Spleen (tissue), 11 donors: ENCODE data around the gene IL1R2. TPM values are rescaled to one million over a fixed set of nuclear protein-coding genes. Genes with fewer than 3 reads are reported as not detected.

Experiments used
- DNase-seq: peaks from one replicate; pipeline ENCODE4 v3.0.0-alpha.2; 2020
- H3K27ac ChIP-seq, 8 donors: fragments of 200-600 bp; sonication (generic) in 7 of 8; 1 replicate in 4 of 8; 2 replicates in 4 of 8; pipeline versions ENCODE4 v1.5.0 to v1.8.0; 2016 to 2021; ENCODE audit warnings: inconsistent platforms in 4 of 8, mild to moderate bottlenecking in 4 of 8, moderate library complexity in 1 of 8
- H3K27me3 ChIP-seq, 7 donors: fragments of 200-600 bp; sonication (generic) in 6 of 7; replicated peaks in 1 of 7; 1 replicate in 4 of 7; 2 replicates in 3 of 7; pipeline versions ENCODE4 v1.5.0 to v1.8.0; 2016 to 2021; ENCODE audit warnings: inconsistent platforms in 3 of 7, mild to moderate bottlenecking in 1 of 7
- H3K36me3 ChIP-seq, 6 donors: fragments of 200-600 bp; sonication (generic) in 5 of 6; 1 replicate in 4 of 6; 2 replicates in 2 of 6; pipeline versions ENCODE4 v1.5.0 to v1.8.0; 2016 to 2021; ENCODE audit warnings: inconsistent platforms in 2 of 6
- H3K4me1 ChIP-seq, 6 donors: fragments of 200-600 bp; sonication (generic) in 5 of 6; 1 replicate in 3 of 6; 2 replicates in 3 of 6; pipeline versions ENCODE4 v1.5.0 to v1.8.0; 2016 to 2021; ENCODE audit warnings: inconsistent platforms in 3 of 6
- H3K4me3 ChIP-seq, 8 donors: fragments of 200-600 bp; sonication (generic) in 7 of 8; 1 replicate in 4 of 8; 2 replicates in 4 of 8; pipeline versions ENCODE4 v1.5.0 to v1.8.0; 2016 to 2021; ENCODE audit warnings: inconsistent platforms in 4 of 8, mild to moderate bottlenecking in 4 of 8, moderate library complexity in 2 of 8
- H3K9me3 ChIP-seq, 8 donors: fragments of 200-600 bp; sonication (generic) in 7 of 8; 1 replicate in 4 of 8; 2 replicates in 4 of 8; pipeline versions ENCODE4 v1.5.0 to v1.8.0; 2016 to 2021; ENCODE audit warnings: inconsistent platforms in 4 of 8
- CTCF ChIP-seq, 11 experiments: fragments of 200-600 bp in 7 of 11; fragments of 450-650 bp in 4 of 11; sonication (generic) in 4 of 11; IDR thresholded peaks in 8 of 11; conservative IDR thresholded peaks in 3 of 11; 1 replicate in 7 of 11; 2 replicates in 4 of 11; pipeline versions ENCODE4 v1.4.0 to v1.8.0; 2016 to 2021; ENCODE audit warnings: antibody characterized with exemption in 11 of 11, inconsistent platforms in 4 of 11, mild to moderate bottlenecking in 1 of 11
- POLR2A ChIP-seq, 3 donors: fragments of 450-650 bp; IDR thresholded peaks; one replicate each; pipeline ENCODE4 v1.5.1; 2017; ENCODE audit warnings: antibody characterized with exemption in 3 of 3, mild to moderate bottlenecking in 1 of 3
- POLR2AphosphoS5 ChIP-seq, 3 donors: sonication (generic); formaldehyde crosslinking; IDR thresholded peaks; one replicate each; pipeline ENCODE4 v1.5.1; 2017; ENCODE audit warnings: antibody characterized with exemption in 3 of 3
- WGBS, 5 donors: extraction: QIAGEN DNeasy Blood & Tissue Kit in 3 of 5; methylation state at CpG; one replicate each; pipeline versions ENCODE4 v1.1.5 to v1.1.7; 2013 to 2018; 5-methylcytosine and 5-hydroxymethylcytosine counted together
- intact Hi-C: fragments of 100-400 bp; cut with DNase I; formaldehyde crosslinking; loops from one replicate; pipeline ENCODE4 v1.15.0; 2023; ENCODE audit warnings: low total_unique reads
- polyA plus RNA-seq, 3 donors: library from polyadenylated mRNA; stranded (reverse); fragments of 200-250 nt; gene quantifications; one replicate each; pipeline ENCODE4 v1.2.1, GENCODE V29; 2013
- total RNA-seq, 7 donors: library from RNA; depleted of rRNA in 3 of 7; stranded (reverse); fragments of >200 nt in 3 of 7; fragmentation: NEBNext Ultra II Directional in 4 of 7; extraction: Animal tissue kit (Norgen Biotek cat#: 25700) in 4 of 7; gene quantifications; one replicate each; pipeline versions ENCODE4 v1.1.0 to v1.2.1, GENCODE V29; 2016 to 2021
- donor health status: healthy with polysubstance abuse.
- donor health status: DM: no; HTN: no; CAD: no; lungs with moderate emphysema.
- donor health status: DM: no; HTN: no; CAD: no.
- donor health status: Bipolar disorder and iron deficiency.
- donor health status: healthy.
- donor health status: DM: no; HTN: no; CAD: no.
- donor health status: DM: yes; HTN: yes; CAD: no.

Gene IL1R2
- total and polyA plus RNA-seq, 10 donors, result 20.1 to 607 (median 116) TPM

- TF ChIP-seq POLR2A (IDR thresholded peaks at IDR 0.05), result no peak
- peaks cover 0 to 16% (median 0%) of the 10 kb centered on the region in 8 donors for H3K9me3 ChIP-seq
- intact Hi-C loops, result no loop called here
- no peaks in the 10 kb centered on the region for H3K36me3 ChIP-seq
- peaks cover 0 to 26% (median 3%) of the 10 kb centered on the region in 6 donors for H3K4me1 ChIP-seq
- 45 to 74% (median 53%) methylated on average over 7 of the region's 7 CpGs for WGBS, 5 donors
- H3K27me3 ChIP-seq, result no peaks in the 10 kb centered on the region
- DNase-seq, result no peak
- peak overlapping the region in 7 of 8 donors; percentile 19 to 83 (median 70) for H3K27ac ChIP-seq
- peak overlapping the region in 1 of 8 donors; percentile 10 for H3K4me3 ChIP-seq
These were observed 18.9 kb upstream of the IL1R2 start for GRCh38 chr2:101972621-101973434.

- no peak for DNase-seq
- no peaks in the 10 kb centered on the region for H3K27me3 ChIP-seq
- peaks cover 0 to 17% (median 3%) of the 10 kb centered on the region in 6 donors for H3K4me1 ChIP-seq
- 68 to 94% (median 81%) methylated on average over 8 of the region's 8 CpGs for WGBS, 5 donors
- H3K9me3 ChIP-seq, result peaks cover 0 to 15% (median 0%) of the 10 kb centered on the region in 8 donors
- no peaks in the 10 kb centered on the region for H3K36me3 ChIP-seq
- intact Hi-C loops, result no loop called here
- TF ChIP-seq POLR2AphosphoS5 (IDR thresholded peaks at IDR 0.05) (no peak), POLR2A (IDR thresholded peaks at IDR 0.05) (no peak), CTCF (IDR thresholded peaks at IDR 0.05 in 8 of 11, conservative IDR thresholded peaks at IDR 0.05 in 3 of 11) (no peak)
- H3K27ac ChIP-seq, result peak overlapping the region in 1 of 8 donors; percentile 83
- no peak overlapping the region for H3K4me3 ChIP-seq
These were observed 17.1 kb upstream of the IL1R2 start for GRCh38 chr2:101974663-101975062.

- DNase-seq, result no peak
- H3K27me3 ChIP-seq, result no peaks in the 10 kb centered on the region
- no peak overlapping the region for H3K27ac ChIP-seq
- TF ChIP-seq POLR2AphosphoS5 (IDR thresholded peaks at IDR 0.05) (no peak), POLR2A (IDR thresholded peaks at IDR 0.05) (no peak), CTCF (IDR thresholded peaks at IDR 0.05 in 8 of 11, conservative IDR thresholded peaks at IDR 0.05 in 3 of 11) (no peak)
- H3K4me3 ChIP-seq, result no peak overlapping the region
- intact Hi-C loops, result no loop called here
- no peaks in the 10 kb centered on the region for H3K36me3 ChIP-seq
- H3K4me1 ChIP-seq, result peaks cover 0 to 17% (median 3%) of the 10 kb centered on the region in 6 donors
- WGBS, 5 donors, result 85 to 87% (median 86%) methylated on average over 17 of the region's 17 CpGs
- H3K9me3 ChIP-seq, result peaks cover 0 to 9% (median 0%) of the 10 kb centered on the region in 8 donors
These were observed 16.4 kb upstream of the IL1R2 start for GRCh38 chr2:101975171-101975870.

GRCh38 chr2:101976891-101977290 is 14.9 kb upstream of the IL1R2 start:
- WGBS, 5 donors, result 18 to 63% (median 46%) methylated on average over 1 of the region's 1 CpG
- Histone ChIP-seq H3K27ac (no peak overlapping the region), H3K4me1 (peaks cover 0 to 15% (median 3%) of the 10 kb centered on the region in 6 donors), H3K36me3 (no peaks in the 10 kb centered on the region), H3K4me3 (no peak overlapping the region), H3K27me3 (no peaks in the 10 kb centered on the region), H3K9me3 (peaks cover 0 to 6% (median 0%) of the 10 kb centered on the region in 8 donors)
- intact Hi-C loops, result no loop called here
- TF ChIP-seq POLR2AphosphoS5 (IDR thresholded peaks at IDR 0.05), result no peak
- no peak for TF ChIP-seq POLR2A (IDR thresholded peaks at IDR 0.05)
- TF ChIP-seq CTCF (IDR thresholded peaks at IDR 0.05 in 8 of 11, conservative IDR thresholded peaks at IDR 0.05 in 3 of 11), result no peak
- no peak for DNase-seq
